GM18508 (cell line): ENCODE data around the gene CDH4.

Experiments
- ATAC-seq: cut with Tn5 transposase; IDR thresholded peaks from one replicate; pipeline ENCODE4 v1.9.1; 2021; ENCODE audit warnings: moderate number of reproducible peaks; ENCODE audit not compliant: insufficient read depth, unreplicated experiment

Gene CDH4

DNA sequence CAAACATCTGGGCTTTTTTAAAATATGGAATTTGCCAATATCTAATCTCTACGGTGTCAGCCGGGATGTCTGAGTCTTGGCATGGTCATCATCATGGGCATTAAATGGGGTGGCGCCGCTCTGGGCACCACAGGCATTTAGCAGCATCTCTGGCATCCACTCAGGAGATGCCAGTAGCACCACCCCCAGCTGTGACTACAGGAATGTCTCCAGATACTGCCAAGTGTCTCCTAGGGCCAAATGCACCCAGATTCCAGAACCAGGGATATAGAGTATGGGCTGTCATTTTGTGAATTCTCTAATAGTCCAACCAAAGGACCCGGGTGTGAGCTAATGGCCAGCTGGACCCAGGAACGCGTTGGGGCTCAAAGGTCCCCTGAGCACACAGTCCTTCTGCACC, 452.6 kb downstream of the CDH4 start:
- no peak for ATAC-seq

- ATAC-seq, result no peak
Measured at GRCh38 chr20:61705386-61706258, 453.6 kb downstream of the CDH4 start.

GRCh38 chr20:61706259-61706961, 454.3 kb downstream of the CDH4 start:
- ATAC-seq, result no peak

GRCh38 chr20:61708891-61709290, 456.8 kb downstream of the CDH4 start:
- ATAC-seq, result no peak

- no peak for ATAC-seq
Measured at GRCh38 chr20:61710108-61710507, 458.0 kb downstream of the CDH4 start.

DNA sequence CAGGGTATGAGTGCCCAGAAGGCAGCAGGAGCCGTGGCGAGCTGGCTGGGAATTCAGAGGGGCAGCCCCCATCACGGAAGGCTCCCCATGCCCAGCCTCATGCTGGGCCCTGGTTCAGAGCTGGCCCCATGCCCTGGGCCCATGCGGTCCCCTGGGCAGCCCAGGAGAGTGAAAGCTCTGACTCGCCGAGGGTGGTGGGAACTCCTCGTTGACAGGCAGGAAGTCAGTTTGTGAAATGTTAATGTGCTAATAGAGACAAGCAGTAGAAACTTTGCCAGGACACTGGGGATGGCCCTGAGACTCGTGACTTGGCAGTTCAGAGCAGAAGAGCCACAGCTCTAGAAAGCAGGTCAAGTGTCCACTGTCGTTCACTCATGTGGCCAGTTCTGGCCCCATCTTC, 460.6 kb downstream of the CDH4 start:
- no peak for ATAC-seq

GRCh38 chr20:61718361-61719005, 466.4 kb downstream of the CDH4 start:
- ATAC-seq, result no peak

GRCh38 chr20:61719691-61720347, 467.8 kb downstream of the CDH4 start:
- no peak for ATAC-seq

- ATAC-seq, result no peak
Measured at GRCh38 chr20:61720348-61720696, 468.3 kb downstream of the CDH4 start.

- ATAC-seq, result no peak
Measured at GRCh38 chr20:61722146-61722678, 470.2 kb downstream of the CDH4 start.

DNA sequence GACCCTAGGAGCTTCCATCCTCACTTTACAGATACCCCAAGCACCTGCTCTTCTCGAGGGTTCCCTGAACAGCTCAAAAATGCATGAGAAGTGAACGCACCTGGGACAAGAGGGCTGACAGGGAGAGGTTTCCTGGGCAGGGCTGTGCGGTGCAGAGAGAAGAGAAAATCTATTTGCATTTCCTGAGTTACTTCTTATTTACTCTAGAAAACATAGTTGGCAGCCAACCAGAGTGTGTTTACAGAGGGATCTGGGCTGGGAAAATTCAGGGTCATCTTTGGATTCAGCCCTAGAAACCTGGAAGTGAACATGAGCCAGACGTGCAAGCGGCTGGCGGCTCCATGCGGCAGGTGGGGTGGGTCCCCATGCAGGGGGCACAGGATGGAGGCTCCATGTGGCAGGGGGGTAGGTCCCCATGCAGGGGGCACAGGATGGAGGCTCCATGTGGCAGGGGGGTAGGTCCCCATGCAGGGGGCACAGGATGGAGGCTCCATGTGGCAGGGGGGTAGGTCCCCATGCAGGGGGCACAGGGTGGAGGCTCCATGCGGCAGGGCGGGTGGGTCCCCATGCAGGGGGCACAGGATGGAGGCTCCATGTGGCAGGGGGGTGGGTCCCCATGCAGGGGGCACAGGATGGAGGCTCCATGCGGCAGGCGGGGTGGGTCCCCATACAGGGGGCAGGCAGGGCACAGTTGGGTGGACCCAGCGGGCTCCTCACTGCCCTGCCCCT, 471.6 kb downstream of the CDH4 start:
- ATAC-seq, result no peak

GRCh38 chr20:61724376-61724775, 472.3 kb downstream of the CDH4 start:
- no peak for ATAC-seq

DNA sequence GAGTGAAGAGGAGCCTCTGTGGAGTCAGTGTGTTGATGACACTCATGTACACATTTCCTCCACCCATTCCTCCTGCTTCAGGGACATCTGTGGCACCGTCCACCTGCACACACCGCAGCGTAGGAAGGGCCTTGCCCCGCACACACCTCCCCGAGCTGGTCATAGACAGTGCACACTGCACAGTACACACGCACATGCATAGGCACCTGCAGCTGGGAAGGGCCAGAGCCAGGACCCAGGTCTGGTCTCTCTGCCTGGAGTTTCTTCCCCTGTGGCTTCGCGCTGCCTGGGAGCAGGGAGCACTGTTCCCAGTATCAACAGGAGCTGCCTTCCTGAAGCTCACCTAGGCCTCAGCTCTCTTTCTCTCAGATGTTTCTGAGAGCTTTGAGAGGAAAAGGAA, 473.1 kb downstream of the CDH4 start:
- no peak for ATAC-seq

DNA sequence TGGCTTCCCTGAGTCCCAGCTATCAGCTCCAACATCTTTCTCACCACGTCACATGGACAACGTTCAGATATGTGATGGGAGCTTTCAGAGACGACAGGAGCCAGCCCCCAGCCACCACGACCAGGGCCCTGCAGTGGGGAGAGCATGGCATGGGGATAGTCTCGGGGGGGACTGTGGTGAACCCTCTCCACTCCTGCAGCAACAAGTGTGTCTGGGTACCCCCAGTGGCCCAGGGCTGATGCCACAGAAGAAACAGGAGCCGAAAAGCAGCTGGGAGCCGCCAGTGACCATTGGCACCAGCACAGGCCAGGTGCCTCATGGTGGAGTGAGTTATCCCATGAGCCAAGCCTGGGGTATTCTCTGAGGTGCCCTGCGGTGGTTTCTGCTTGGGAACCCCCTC, 473.9 kb downstream of the CDH4 start:
- ATAC-seq, result no peak

- ATAC-seq, result no peak
Measured at GRCh38 chr20:61726979-61727378, 474.9 kb downstream of the CDH4 start.

GRCh38 chr20:61727761-61728160, 475.7 kb downstream of the CDH4 start:
- no peak for ATAC-seq

- ATAC-seq, result no peak
Measured at GRCh38 chr20:61728326-61728725, 476.3 kb downstream of the CDH4 start.

DNA sequence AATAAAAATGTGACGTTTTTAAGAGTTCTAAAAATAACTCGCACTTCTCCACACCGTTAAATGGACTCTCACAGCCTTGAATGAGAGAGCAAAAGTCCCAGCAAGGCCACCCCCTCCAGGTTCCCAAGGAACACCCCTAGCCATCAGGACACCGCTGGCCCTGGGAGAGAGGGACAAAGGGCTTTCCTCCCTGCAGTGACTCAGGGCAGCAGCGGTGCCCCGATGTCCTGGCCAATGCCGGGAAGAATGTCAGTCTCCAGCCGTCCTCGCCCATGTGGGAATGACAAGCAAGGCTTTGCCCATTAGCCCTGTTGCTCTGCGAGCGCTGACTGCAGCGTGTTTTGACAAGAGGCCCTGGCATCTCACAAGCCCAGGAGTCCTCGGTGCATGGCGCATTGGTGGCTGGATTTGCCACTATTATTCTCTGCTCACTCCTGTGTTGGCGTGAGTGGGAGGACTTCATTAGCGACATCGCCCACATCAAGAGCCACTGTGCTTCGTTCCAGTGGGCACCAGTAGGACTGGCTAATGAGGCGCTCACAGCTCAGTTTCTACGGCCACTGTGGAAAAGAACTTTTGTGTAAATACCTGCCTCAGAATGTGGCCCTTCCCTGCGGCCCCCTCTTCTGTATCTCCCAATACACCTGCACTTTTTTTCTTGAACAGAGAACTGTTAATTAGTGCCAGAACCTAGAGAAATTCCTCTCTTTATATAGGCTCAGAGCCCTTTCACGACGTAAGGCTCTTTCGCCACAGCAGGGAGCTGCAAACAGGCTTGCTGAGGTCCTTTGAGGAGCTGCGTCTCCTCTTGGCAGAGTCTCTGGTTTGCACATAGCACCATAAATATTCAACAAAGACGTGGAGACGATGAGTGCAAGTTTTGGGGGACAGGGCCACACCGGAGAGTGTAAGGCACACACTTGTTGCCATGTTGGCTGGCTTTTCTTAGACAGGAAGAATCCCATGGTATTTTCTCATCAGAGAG, 477.0 kb downstream of the CDH4 start:
- no peak for ATAC-seq
